IMR-90 (cell line): Measurements from ENCODE around the gene PPT2. TPM values are rescaled to one million over a fixed set of nuclear protein-coding genes. Genes with fewer than 3 reads are reported as not detected.

Experiments
- ATAC-seq: fragments of 200-7000 bp; cut with Tn5 transposase; 2 replicates; pipeline ENCODE4 v1.9.1; 2020; ENCODE audit warnings: low read depth, mild to moderate bottlenecking, moderate library complexity
- BruUV-seq: library from RNA; stranded (reverse); fragments of 400-500 nt; replicated peaks from 2 replicates; lab custom pipeline; 2021; lab: Mats Ljungman, UMichigan
- CTCF ChIA-PET: fragments of 300-600 bp; formaldehyde crosslinking; extraction: SDS; loops from one replicate; lab custom pipeline; 2021; ENCODE audit warnings: antibody characterized with exemption; lab: Yijun Ruan, JAX
- POLR2A ChIA-PET: fragments of 300-600 bp; sonication (Branson Sonifier 250); formaldehyde crosslinking; loops from one replicate; lab custom pipeline; 2022; ENCODE audit warnings: antibody characterized with exemption; ENCODE audit not compliant: unreplicated experiment; lab: Charles Lee
- DNase-seq: peaks from one replicate; pipeline ENCODE4 v3.0.0; 2013
- H2AFZ ChIP-seq: replicated peaks from 2 replicates; pipeline ENCODE3; 2013; ENCODE audit warnings: low read length, mild to moderate bottlenecking; ENCODE audit not compliant: poor library complexity
- H2AK5ac ChIP-seq: 2 replicates; pipeline ENCODE4 v1.6.1; 2013; ENCODE audit warnings: low read depth, low read length, inconsistent platforms
- H2AK9ac ChIP-seq: replicated peaks from 2 replicates; pipeline ENCODE3; 2013; ENCODE audit warnings: mild to moderate bottlenecking, low read depth, low read length, moderate library complexity; ENCODE audit not compliant: poor library complexity
- H2BK120ac ChIP-seq: 2 replicates; pipeline ENCODE4 v1.6.1; 2013; ENCODE audit warnings: low read depth, low read length, inconsistent platforms
- H2BK15ac ChIP-seq: 3 replicates; pipeline ENCODE4 v1.6.1; 2013; ENCODE audit warnings: low read depth, low read length, inconsistent platforms
- H2BK20ac ChIP-seq: 2 replicates; pipeline ENCODE4 v1.6.1; 2013; ENCODE audit warnings: low read depth, mild to moderate bottlenecking, inconsistent platforms, low read length, moderate library complexity
- H2BK5ac ChIP-seq: 2 replicates; pipeline ENCODE4 v1.6.1; 2013; ENCODE audit warnings: mild to moderate bottlenecking, low read depth, low read length, inconsistent platforms; ENCODE audit not compliant: poor library complexity, severe bottlenecking
- H3K14ac ChIP-seq: replicated peaks from 2 replicates; pipeline ENCODE4 v1.6.1; 2013; ENCODE audit warnings: low read depth, low read length, inconsistent platforms
- H3K18ac ChIP-seq: 2 replicates; pipeline ENCODE4 v1.6.1; 2013; ENCODE audit warnings: low read depth, low read length, control low read depth
- H3K23ac ChIP-seq: 2 replicates; pipeline ENCODE4 v1.6.1; 2013; ENCODE audit warnings: low read depth, low read length, inconsistent platforms
- H3K27ac ChIP-seq: 2 replicates; pipeline ENCODE4 v1.5.1; 2013; ENCODE audit warnings: mild to moderate bottlenecking, control low read depth, low read length; ENCODE audit not compliant: insufficient read depth
- H3K27me3 ChIP-seq: 2 replicates; pipeline ENCODE4 v1.6.1; 2013; ENCODE audit warnings: low read length; ENCODE audit not compliant: control insufficient read depth, insufficient read depth
- H3K36me3 ChIP-seq: 2 replicates; pipeline ENCODE4 v1.6.1; 2013; ENCODE audit warnings: low read length, mixed read lengths; ENCODE audit not compliant: control insufficient read depth, insufficient read depth
- H3K4ac ChIP-seq: 2 replicates; pipeline ENCODE4 v1.6.1; 2013; ENCODE audit warnings: low read depth, low read length, inconsistent platforms
- H3K4me1 ChIP-seq: 2 replicates; pipeline ENCODE4 v1.6.1; 2013; ENCODE audit warnings: low read length, mixed read lengths; ENCODE audit not compliant: control insufficient read depth, insufficient read depth
- H3K4me2 ChIP-seq: 2 replicates; pipeline ENCODE4 v1.6.1; 2013; ENCODE audit warnings: low read depth, mild to moderate bottlenecking, control low read depth, low read length, moderate library complexity
- H3K4me3 ChIP-seq: 2 replicates; pipeline ENCODE4 v1.5.1; 2013; ENCODE audit warnings: low read depth, mild to moderate bottlenecking, control low read depth, low read length, moderate library complexity; ENCODE audit not compliant: insufficient read depth
- H3K56ac ChIP-seq: 2 replicates; pipeline ENCODE4 v1.6.1; 2013; ENCODE audit warnings: low read length, inconsistent platforms; ENCODE audit not compliant: insufficient read depth; ENCODE audit errors: extremely low read depth
- H3K79me1 ChIP-seq, 2 experiments: 2 replicates each; pipeline ENCODE4 v1.6.1; 2013; ENCODE audit warnings: low read length in 2 of 2, inconsistent platforms in 1 of 2, low read depth in 1 of 2
- H3K9ac ChIP-seq: 2 replicates; pipeline ENCODE4 v1.6.1; 2013; ENCODE audit warnings: low read depth, low read length, control low read depth
- H3K9me1 ChIP-seq: 2 replicates; pipeline ENCODE4 v1.6.1; 2013; ENCODE audit warnings: low read length, inconsistent platforms; ENCODE audit not compliant: insufficient read depth
- H3K9me3 ChIP-seq: 2 replicates; pipeline ENCODE4 v1.6.1; 2013; ENCODE audit warnings: low read length; ENCODE audit not compliant: control insufficient read depth, insufficient read depth
- H4K20me1 ChIP-seq: 2 replicates; pipeline ENCODE4 v1.6.1; 2013; ENCODE audit warnings: low read length, inconsistent platforms; ENCODE audit not compliant: insufficient read depth
- H4K5ac ChIP-seq: 2 replicates; pipeline ENCODE4 v1.6.1; 2013; ENCODE audit warnings: mild to moderate bottlenecking, low read depth, low read length, control low read depth
- H4K8ac ChIP-seq, 2 experiments: 2 replicates each; pipeline ENCODE4 v1.6.1; 2013; ENCODE audit warnings: low read depth in 2 of 2, low read length in 2 of 2, control low read depth in 1 of 2, inconsistent platforms in 1 of 2
- H4K91ac ChIP-seq: 2 replicates; pipeline ENCODE4 v1.6.1; 2013; ENCODE audit warnings: low read depth, low read length, inconsistent platforms; ENCODE audit not compliant: insufficient read depth
- CEBPB ChIP-seq: IDR thresholded peaks from 2 replicates; pipeline ENCODE4 v1.6.1; 2012; ENCODE audit warnings: low read depth, low read length, improper control_type of control experiment
- CTCF ChIP-seq: conservative IDR thresholded peaks from 2 replicates; pipeline ENCODE4 v1.5.1; 2012; ENCODE audit warnings: mild to moderate bottlenecking, low read depth, low read length, improper control_type of control experiment
- ELK1 ChIP-seq: fragments of 150-350 bp; IDR thresholded peaks from 2 replicates; pipeline ENCODE4 v1.6.1; 2016; ENCODE audit warnings: low read depth, mild to moderate bottlenecking, low read length, moderate library complexity, borderline replicate concordance
- MAZ ChIP-seq: IDR thresholded peaks from 2 replicates; pipeline ENCODE4 v1.6.1; 2012; ENCODE audit warnings: low read depth, mild to moderate bottlenecking, low read length, improper control_type of control experiment, moderate library complexity, borderline replicate concordance
- MXI1 ChIP-seq: IDR thresholded peaks from 2 replicates; pipeline ENCODE4 v1.6.1; 2012; ENCODE audit warnings: low read depth, mild to moderate bottlenecking, low read length, moderate library complexity, borderline replicate concordance
- RFX5 ChIP-seq: IDR thresholded peaks from 2 replicates; pipeline ENCODE4 v1.8.0; 2012; ENCODE audit warnings: low read depth, mild to moderate bottlenecking, low read length, moderate library complexity
- SMC3 ChIP-seq: fragments of 150-350 bp; IDR thresholded peaks from 2 replicates; pipeline ENCODE4 v1.6.1; 2016; ENCODE audit warnings: low read depth, mild to moderate bottlenecking, antibody characterized with exemption, low read length, moderate library complexity
- WGBS, 2 experiments: methylation state at CpG; one replicate each; pipeline versions ENCODE4 v1.1.5 to v1.1.7; 2013; ENCODE audit warnings: missing lambda C conversion rate in 2 of 2; ENCODE audit not compliant: insufficient read length in 1 of 2; ENCODE audit errors: extremely low coverage in 2 of 2; 5-methylcytosine and 5-hydroxymethylcytosine counted together
- dilution Hi-C: fragments of 300-500 bp; cut with HindIII; formaldehyde crosslinking; loops from one replicate; pipeline ENCODE4 v1.14.3; 2018; ENCODE audit warnings: low sequenced_read_pairs; ENCODE audit not compliant: unreplicated experiment
- in situ Hi-C: fragments of 300-500 bp; cut with MboI; formaldehyde crosslinking; loops from 3 replicates; pipeline ENCODE4 v1.14.3; 2019; ENCODE audit warnings: low sequenced_read_pairs, inconsistent platforms, mixed read lengths
- intact Hi-C: fragments of 100-400 bp; cut with micrococcal nuclease; formaldehyde crosslinking; loops from 2 replicates; pipeline ENCODE4 v1.10.0; 2022
- polyA plus RNA-seq, 3 experiments: library from polyadenylated mRNA; depleted of rRNA; stranded (reverse); fragments of >200 nt; gene quantifications; 2 replicates each; pipeline ENCODE4 v1.2.3, GENCODE V29; 2012; ENCODE audit warnings: low replicate concordance in 1 of 3
- total RNA-seq: library from RNA; depleted of rRNA; stranded (reverse); fragments of >200 nt; gene quantifications from 2 replicates; pipeline ENCODE4 v1.2.3, GENCODE V29; 2012

The PPT2 gene
- total and polyA plus RNA-seq, 2 of the 4 experiments (the other 2 are of a cell fraction) = 3.2 to 16.2 TPM

- Histone ChIP-seq H2AK5ac (no peak overlapping the region), H3K36me3 (peaks cover 39% of the 10 kb centered on the region), H3K18ac (no peak overlapping the region), H4K91ac (no peak overlapping the region), H3K4me3 (no peak overlapping the region), H2BK20ac (no peak overlapping the region; the same call in 1 of the 2 replicates), H2AK9ac (no peak overlapping the region), H3K9me1 (peaks cover 9% of the 10 kb centered on the region), H4K20me1 (peaks cover 4% of the 10 kb centered on the region; the same call in 1 of the 2 replicates), H4K8ac (no peak overlapping the region), H3K9me3 (no peaks in the 10 kb centered on the region), H4K5ac (no peak overlapping the region), H2BK120ac (no peak overlapping the region), H3K56ac (no peak overlapping the region), H3K4me1 (peaks cover 21% of the 10 kb centered on the region), H3K79me1 (peaks cover 0 to 13% of the 10 kb centered on the region in 2 experiments; a peak in 1 of 4 replicates), H3K14ac (no peak overlapping the region), H2BK5ac (no peak overlapping the region), H3K4me2 (no peak overlapping the region), H3K9ac (no peak overlapping the region), H3K23ac (no peak overlapping the region), H3K4ac (no peak overlapping the region), H3K27ac (no peak overlapping the region), H3K27me3 (no peaks in the 10 kb centered on the region), H2AFZ (no peak overlapping the region), H2BK15ac (no peak overlapping the region)
- BruUV-seq = no TSS peak
- TF ChIP-seq ELK1 (no peak), CEBPB (no peak), MXI1 (no peak), CTCF (no peak), RFX5 (no peak), MAZ (no peak), SMC3 (no peak)
- dilution Hi-C loops (no loop called here), in situ Hi-C loops (loop anchor here (5.0 to 10.0 kb wide), 3 partner anchors 40 to 143 kb away; partner anchors contain the start of genes DXO, GPSM3 and PBX2), intact Hi-C loops (loop anchor here (5.0 kb wide), 2 partner anchors 60 to 295 kb away; partner anchors contain the start of genes AGPAT1 and RNF5)
- ATAC-seq (no peak), DNase-seq (no peak)
- CTCF ChIA-PET = interaction anchor here (0.6 to 1.9 kb wide), 3 partner anchors 9 to 46 kb away, joined by 3 to 6 read pairs (median 6); no protein-coding TSS in a partner anchor
- WGBS, 2 experiments = 80% methylated on average over 2 of the region's 9 CpGs; no CpG with 5 or more reads in 1 of the 2 experiments
- POLR2A ChIA-PET = no interaction called here
Observed at GRCh38 chr6:32117461-32117860, 36.5 kb upstream of the PPT2 start.
